ELF-1 (cell line): Measurements from ENCODE around the gene PRKACA.
A peak's percentile ranks its signal among the peaks of the same experiment; 100 is the strongest.

Experiments used
- DNase-seq: peaks from one replicate; pipeline ENCODE4 v3.0.0-alpha.2; 2016; ENCODE audit warnings: low read depth, low spot score

Gene PRKACA

GRCh38 chr19:14117668-14118164, at the start of gene PRKACA:
Gene PRKACA, minus strand, starts transcription at chr19:14117762. Its CDS starts 215 bp downstream, at chr19:14117547.
- DNase-seq = peak; percentile 99

GRCh38 chr19:14166999-14167575, 49.5 kb upstream of the PRKACA start:
- no peak for DNase-seq

DNA sequence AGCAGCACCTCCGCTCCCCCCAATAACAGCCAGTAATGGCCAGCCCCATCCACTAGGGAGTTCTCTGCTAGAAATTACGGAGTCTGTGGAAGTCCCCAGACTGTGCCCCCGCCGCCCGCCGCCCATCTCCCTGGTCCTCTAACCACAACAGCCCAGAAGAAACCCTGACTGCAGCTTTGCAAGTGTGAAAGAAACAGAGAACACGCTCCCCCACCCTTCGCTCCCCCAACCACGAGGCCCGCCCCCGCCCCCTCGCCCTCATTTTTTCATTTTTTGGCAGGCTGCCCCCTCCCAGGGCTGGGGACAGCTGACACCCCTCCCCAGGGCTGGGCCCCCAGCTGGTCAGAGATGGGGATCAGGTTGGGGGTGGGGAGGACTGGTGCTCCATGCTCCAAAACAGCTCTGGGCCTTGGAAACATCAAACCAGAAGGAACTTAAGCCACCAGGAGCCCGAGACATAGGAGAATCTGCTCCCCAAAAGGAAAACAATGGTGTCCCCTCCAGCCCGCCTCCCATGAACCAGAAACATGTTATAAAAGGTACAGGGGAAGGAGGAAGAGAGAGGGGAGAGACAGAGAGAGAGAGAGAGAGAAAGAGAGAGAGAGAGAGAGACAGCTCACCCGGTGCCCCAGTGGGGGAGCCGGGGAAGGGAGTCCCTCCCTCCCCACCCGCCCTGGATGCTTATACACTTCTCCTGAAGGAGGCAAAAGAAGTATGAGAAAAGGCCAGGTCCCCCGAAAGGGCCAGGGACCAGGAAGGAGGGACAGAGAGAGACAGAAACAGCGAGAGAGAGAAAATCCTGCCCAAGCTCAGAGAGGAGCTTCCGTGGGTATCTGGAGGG, 48.6 kb upstream of the PRKACA start:
- no peak for DNase-seq

DNA sequence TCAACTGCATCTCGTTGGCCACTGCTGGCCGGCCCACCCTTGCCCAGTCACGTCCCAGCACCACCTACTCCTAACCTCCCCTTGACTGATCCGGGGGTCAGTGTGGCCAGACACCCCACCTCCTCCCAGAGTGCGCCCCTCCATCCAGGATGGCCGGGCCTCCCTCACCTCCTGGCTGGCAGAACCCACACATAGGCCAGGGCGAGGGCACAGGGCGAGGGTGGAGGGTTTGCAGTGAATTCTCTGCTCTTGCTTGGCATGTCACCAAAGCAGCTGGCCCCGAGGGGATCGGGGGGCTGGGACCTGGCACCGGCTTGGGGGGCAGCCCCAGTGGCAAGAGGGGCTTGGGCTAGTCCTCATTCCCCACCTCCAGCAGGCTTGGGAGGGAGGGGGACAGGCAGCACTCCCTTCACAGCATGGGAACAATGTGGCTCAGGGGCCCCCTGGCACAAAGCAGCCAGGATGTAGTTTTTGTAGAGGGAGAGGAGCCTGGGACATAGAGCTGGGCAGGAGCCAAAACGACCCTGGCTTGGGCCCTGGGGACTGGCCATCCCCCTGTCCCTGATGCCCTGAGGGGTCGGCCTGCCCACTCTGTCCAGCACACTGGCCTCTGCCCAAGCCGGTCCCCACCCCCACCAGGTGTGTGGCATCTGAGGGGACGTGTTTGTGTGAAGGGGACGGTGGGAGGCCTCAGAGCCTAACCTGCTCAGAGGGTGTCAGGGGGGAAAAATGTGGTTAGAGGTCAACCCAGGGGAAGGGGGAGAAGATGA, 47.3 kb upstream of the PRKACA start:
- no peak for DNase-seq

- no peak for DNase-seq
Observed at GRCh38 chr19:14164082-14164481, 46.5 kb upstream of the PRKACA start.

- DNase-seq = no peak
Observed at GRCh38 chr19:14162871-14163297, 45.3 kb upstream of the PRKACA start.

DNA sequence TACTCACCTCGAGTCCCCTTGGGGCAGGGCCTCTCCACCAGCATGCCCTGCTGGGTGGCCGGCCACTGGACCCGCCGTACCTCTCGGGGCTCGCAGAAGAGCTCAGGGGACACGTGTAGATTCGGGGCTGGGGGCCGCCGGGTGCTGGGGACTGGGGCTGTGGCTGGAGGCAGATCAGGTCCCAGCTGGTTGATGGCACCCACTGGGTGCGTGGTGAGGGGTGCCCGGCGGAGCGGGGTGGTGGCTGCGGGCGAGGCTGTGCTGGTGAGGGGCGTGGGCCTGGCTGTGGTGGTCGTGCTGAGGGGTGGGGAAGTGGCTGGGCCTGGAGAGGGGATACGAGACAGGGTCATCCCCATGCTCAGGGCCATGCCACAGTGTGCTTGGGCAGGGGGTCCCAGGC, 43.7 kb upstream of the PRKACA start:
- DNase-seq = no peak

DNA sequence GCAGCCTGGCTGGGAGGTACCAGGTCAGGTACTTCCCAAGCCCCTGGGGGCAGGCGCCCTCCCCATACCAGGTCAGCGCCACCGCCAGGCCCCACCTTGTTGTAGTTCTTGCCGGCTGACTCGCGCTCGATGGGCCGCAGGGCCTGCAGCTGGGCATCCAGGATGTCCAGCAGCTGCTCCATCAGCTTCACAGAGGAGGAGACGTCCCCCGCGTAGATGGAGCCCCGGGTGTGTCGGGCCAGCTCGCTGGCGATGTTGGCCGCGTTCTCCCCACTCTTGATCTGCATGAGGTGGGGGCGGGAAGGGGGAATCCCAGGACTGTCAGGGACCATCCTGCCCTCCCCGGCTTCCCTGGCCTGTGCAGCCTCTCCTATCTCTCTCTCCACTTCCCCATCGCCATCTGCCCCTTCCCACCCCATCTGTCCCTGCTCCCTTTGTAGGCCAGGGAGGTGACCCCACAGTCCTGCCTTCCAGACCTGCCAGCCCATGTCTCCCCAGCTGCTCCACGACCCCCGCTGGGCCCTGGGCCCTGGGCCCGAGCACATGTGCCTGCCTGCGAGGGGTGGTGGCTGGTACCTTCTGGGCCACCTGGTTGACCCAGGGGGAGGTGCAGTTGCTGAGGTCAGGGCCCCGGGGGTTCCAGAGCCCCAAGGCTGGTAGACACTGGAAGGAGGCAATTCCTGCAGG, 42.6 kb upstream of the PRKACA start:
- no peak for DNase-seq

DNA sequence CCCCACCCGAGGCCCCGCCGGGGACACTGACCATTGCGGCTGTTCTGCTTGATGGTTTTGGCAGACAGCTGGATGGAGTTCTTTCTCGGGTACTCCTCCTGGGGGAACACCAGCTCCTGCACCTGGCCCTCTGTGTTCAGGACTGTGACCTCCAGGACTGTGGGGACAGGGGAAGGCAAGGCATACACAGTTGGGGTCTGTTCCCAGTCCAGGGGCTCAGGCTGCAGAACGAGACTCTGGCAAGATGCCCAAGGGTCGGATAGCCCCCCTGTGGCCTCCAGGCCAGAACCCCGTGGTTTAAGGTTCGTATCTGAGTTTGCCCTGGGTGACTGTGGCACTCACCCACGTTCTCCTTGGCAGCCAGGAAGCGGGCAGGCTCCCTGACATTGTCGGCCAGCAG, 41.5 kb upstream of the PRKACA start:
- no peak for DNase-seq

DNA sequence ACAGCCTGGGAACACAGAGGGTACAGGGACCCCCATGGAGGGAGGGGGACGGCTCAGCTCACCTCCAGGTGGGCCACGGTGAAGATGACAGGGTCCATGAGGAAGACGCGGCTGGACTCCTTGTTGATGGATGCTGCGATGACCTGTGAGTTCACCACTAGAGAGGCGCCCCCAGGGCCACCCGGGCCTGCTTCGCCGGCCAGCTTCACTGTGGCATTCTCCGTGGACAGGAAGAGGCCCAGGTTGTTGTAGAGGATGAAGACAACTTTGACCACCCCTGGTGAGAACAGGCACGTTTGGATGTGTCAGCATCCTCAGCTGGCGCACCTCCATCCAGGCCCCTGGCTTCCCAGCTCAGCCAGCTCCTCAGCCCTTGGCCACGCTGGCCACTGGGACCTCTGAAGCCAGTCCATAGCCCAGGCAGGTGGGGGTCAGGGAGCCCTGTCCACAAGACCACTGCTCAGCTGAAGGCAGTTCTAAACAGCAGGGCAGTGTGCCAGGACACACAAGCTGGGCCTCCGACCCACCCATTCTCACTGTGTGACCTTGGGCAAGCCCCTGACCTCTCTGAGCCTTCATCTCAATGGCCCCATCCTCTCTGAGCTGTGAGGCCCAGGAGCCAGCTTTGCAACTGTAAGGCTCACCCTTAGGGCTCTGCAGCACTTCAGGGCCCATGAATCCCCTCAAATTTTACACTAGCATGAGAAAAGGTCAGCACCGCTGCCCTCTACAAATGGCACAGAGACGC, 40.9 kb upstream of the PRKACA start:
- DNase-seq = no peak

DNA sequence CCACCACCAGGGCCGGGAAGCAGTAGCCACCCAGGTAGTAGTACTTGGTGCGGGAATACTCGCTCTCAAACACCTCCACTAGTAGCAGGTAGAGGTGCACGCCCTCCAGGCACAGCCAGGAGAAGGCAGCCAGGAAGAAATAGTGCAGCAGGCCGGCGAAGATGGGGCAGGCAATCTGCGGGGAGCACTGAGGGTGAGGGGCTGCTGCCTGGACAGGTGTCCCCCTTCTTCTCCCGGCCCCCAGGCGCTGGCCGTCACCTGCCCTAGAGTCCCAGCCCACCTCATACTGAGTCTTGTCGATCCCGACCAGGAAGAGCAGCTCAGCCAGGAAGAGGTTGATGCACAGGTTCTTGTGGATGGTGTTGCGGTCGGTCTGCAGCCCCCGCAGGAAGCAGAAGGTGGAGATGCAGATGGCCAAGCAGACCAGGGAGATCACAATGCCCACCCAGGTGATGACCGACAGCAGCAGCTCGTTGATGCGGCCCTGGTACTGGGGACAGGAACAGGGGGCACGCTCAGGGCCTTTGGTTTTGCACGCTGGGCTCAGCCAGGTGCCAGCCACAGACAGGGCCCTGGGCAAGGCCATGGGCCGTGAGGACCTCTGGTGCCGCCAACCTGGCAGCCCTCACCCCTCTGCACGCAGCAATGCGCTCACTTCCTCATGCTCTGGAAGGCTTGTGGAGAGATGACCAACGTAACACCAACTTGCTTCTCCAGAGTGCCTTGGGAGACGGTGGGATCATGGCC, 39.6 kb upstream of the PRKACA start:
- no peak for DNase-seq

- no peak for DNase-seq
Observed at GRCh38 chr19:14156122-14156521, 38.6 kb upstream of the PRKACA start.

DNA sequence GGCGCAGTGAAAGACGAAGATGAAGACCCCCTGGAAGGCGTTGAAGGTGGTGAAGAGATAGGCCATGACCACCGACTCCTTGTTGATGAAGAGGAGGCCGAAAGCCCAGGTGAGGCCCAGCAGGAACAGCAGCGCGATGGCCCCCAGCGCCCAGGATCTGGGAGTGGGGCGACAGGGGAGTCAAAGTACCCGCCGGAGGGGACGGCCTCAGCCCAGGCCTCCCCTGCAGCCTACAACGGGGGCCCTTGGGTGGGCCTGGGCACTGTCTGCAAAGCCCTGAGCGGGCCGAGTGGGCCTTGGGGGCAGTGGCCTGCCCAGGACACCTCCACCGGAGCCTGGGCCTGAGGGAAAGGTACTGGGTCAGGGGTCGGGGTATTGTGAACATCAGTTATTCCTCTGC, 37.8 kb upstream of the PRKACA start:
- DNase-seq = no peak

GRCh38 chr19:14152713-14153112, 35.2 kb upstream of the PRKACA start:
- DNase-seq = no peak

- no peak for DNase-seq
Observed at GRCh38 chr19:14150770-14151661, 33.5 kb upstream of the PRKACA start.

DNA sequence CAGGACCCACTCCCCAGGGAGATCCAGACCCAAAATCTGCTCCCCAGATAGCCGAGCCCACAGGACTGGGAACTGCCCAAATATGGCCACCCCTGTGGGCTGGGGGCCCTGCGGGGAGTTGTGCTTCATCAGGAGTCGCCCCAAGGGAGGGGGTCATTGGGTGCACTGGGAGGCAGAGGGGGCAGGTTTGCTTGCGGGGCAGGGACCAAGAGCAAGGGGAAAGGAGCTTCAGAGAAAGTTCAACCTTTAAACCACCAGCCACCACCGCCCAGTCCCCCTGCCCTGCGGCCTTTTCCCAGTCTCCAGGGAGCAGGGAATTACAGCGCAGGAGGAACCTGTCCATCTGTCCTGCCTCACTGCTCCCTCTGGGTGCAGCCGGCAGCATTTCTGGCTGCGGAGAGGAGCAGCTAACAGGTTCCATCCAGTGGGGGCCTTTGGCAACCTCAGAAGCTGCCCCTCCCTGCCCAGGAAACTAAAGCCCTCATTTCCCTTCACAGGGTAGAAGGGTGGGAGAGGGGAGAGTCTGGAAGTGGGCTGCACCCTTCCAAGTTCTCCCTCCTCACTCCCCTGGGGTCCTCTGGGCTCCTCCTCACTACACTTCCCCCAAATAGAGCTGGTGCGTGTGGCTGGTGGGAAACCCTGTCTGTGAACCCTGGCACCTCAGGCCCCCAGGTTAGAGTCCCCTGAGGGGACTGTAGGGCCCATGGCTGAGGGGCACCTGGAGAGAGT, 32.6 kb upstream of the PRKACA start:
- peak; percentile 57 for DNase-seq

DNA sequence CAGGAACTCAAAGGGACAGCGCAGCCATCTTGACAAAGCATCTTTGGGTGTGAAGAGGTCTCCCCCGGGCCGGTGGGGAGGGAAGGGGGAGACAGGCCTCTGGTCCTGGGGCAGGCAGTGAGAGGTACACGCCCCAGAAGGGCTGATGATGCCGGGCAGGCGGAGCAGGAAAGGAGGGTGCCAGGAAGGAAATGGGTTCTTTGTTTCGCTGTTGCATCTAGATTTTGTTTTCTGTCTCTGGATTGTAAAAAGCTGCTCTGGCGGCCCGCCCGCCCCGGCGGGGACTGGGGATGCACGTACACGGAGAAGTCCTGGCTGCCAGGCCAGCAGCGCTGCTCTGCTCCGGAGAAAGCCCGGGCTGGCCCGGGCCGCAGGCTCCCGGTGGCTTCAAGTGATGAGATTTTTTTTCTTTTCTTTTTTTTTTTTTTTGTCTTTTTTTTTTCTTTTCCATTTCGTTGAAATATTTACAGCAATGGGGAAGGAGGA, 32.0 kb upstream of the PRKACA start:
- DNase-seq = no peak

DNA sequence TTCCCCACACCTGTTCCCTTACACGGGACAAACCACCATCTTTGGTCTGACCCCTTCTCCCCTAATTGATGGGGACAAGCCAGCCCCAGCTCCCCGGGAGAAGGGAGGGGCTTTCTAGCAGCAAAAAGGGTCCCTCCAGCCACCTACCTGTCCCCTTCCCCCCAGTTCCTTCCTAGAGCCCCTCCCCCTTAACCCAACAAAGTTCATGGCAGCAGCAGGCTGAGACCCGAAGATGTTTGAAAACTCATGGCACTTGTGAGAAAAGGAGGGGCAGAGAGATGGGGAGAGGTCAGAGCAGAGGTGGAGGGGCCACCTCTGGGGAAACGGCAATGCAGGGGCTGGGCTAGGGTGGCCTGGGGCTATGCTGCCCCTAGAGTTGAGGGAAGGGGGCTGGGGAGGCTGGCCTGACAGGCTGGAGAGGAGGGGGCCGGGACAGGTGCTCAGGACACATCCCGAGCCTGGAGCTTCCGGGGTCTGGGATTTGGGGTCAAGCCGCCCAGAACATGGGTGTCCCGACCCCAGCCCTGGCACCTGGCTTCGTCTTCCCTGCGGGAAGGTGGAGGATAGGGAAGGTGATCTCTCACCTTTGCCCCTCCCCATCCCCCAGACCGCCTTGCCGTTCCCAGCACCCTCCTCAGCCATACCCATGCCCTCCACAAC, 31.3 kb upstream of the PRKACA start:
- no peak for DNase-seq
